HEK293T (cell line): ENCODE data around the gene PRKAG1.

ENCODE experiments used
- CTCF ChIA-PET: fragments of 350-600 bp; formaldehyde crosslinking; extraction: SDS; loops from one replicate; lab custom pipeline; 2021; ENCODE audit warnings: antibody characterized with exemption, inconsistent platforms; lab: Yijun Ruan, JAX
- POLR2A ChIA-PET: fragments of 350-600 bp; formaldehyde crosslinking; extraction: SDS; loops from one replicate; lab custom pipeline; 2020; ENCODE audit warnings: antibody characterized with exemption, inconsistent platforms; lab: Yijun Ruan, JAX
- DNase-seq: peaks from one replicate; pipeline ENCODE4 v3.0.0; 2012; ENCODE audit warnings: mixed read lengths; ENCODE audit errors: extremely low spot score
- ARNT ChIP-seq: fragments of 450-650 bp; IDR thresholded peaks from 2 replicates; pipeline ENCODE4 v1.6.1; 2017; ENCODE audit warnings: mild to moderate bottlenecking
- BHLHE40 ChIP-seq: fragments of 450-650 bp; IDR thresholded peaks from 2 replicates; pipeline ENCODE4 v1.6.1; 2016; ENCODE audit warnings: mild to moderate bottlenecking, moderate library complexity, borderline replicate concordance
- CTBP1 ChIP-seq: fragments of 450-650 bp; IDR thresholded peaks from 2 replicates; pipeline ENCODE4 v1.6.1; 2016; ENCODE audit warnings: borderline replicate concordance
- ELF4 ChIP-seq: fragments of 450-650 bp; IDR thresholded peaks from 2 replicates; pipeline ENCODE4 v1.6.1; 2017; ENCODE audit warnings: antibody characterized with exemption
- FOXA1 ChIP-seq: fragments of 450-650 bp; IDR thresholded peaks from 2 replicates; pipeline ENCODE4 v1.6.1; 2016; ENCODE audit warnings: mild to moderate bottlenecking
- FOXK2 ChIP-seq: fragments of 450-650 bp; IDR thresholded peaks from 2 replicates; pipeline ENCODE4 v1.6.1; 2016; ENCODE audit warnings: mild to moderate bottlenecking
- FOXM1 ChIP-seq: fragments of 450-650 bp; IDR thresholded peaks from 2 replicates; pipeline ENCODE4 v1.6.1; 2017; ENCODE audit warnings: mild to moderate bottlenecking, borderline replicate concordance
- HDGF ChIP-seq: fragments of 450-650 bp; IDR thresholded peaks from 2 replicates; pipeline ENCODE4 v1.6.1; 2017; ENCODE audit warnings: antibody characterized with exemption, borderline replicate concordance
- L3MBTL2 ChIP-seq: fragments of 450-650 bp; conservative IDR thresholded peaks from 2 replicates; pipeline ENCODE4 v1.6.1; 2016; ENCODE audit warnings: mild to moderate bottlenecking
- LEF1 ChIP-seq: fragments of 450-650 bp; IDR thresholded peaks from 2 replicates; pipeline ENCODE4 v1.6.1; 2017; ENCODE audit warnings: mild to moderate bottlenecking, borderline replicate concordance
- NFRKB ChIP-seq: fragments of 450-650 bp; IDR thresholded peaks from 2 replicates; pipeline ENCODE4 v1.6.1; 2016; ENCODE audit warnings: mild to moderate bottlenecking, moderate library complexity
- PKNOX1 ChIP-seq: fragments of 450-650 bp; IDR thresholded peaks from 2 replicates; pipeline ENCODE4 v1.6.1; 2016
- SP1 ChIP-seq: fragments of 450-650 bp; IDR thresholded peaks from 2 replicates; pipeline ENCODE4 v1.6.1; 2017
- SUZ12 ChIP-seq: fragments of 450-650 bp; IDR thresholded peaks from 2 replicates; pipeline ENCODE4 v1.6.1; 2016; ENCODE audit warnings: mild to moderate bottlenecking
- TARDBP ChIP-seq: fragments of 450-650 bp; IDR thresholded peaks from 2 replicates; pipeline ENCODE4 v1.6.1; 2016
- ZNF384 ChIP-seq: fragments of 450-650 bp; IDR thresholded peaks from 2 replicates; pipeline ENCODE4 v1.6.1; 2016

Gene PRKAG1

GRCh38 chr12:49017891-49018260 lies 700 bp downstream of the PRKAG1 start:
- POLR2A ChIA-PET = interaction anchor here (0.7 to 2.3 kb wide), 9 partner anchors 9 to 60 kb away, joined by 3 to 17 read pairs (median 4); partner anchors contain the start of gene ARF3
- no peak for DNase-seq
- CTCF ChIA-PET = interaction anchor here (0.6 to 1.1 kb wide), 3 partner anchors 13 to 358 kb away, joined by 3 read pairs; no protein-coding TSS in a partner anchor
- TF ChIP-seq LEF1 (no peak), SUZ12 (no peak), PKNOX1 (no peak), ELF4 (no peak), ARNT (no peak), TARDBP (no peak), HDGF (no peak), FOXA1 (no peak)

GRCh38 chr12:49015196-49015595 lies 3.4 kb downstream of the PRKAG1 start:
- POLR2A ChIA-PET = interaction anchor here (0.6 kb wide), 1 partner anchor 118 kb away, joined by 3 read pairs; no protein-coding TSS in a partner anchor
- no peak for TF ChIP-seq SP1
- TF ChIP-seq NFRKB = no peak
- TF ChIP-seq ARNT = no peak
- TF ChIP-seq CTBP1 = no peak
- TF ChIP-seq SUZ12 = no peak
- TF ChIP-seq LEF1 = no peak
- TF ChIP-seq ELF4 = no peak
- no peak for TF ChIP-seq TARDBP
- TF ChIP-seq L3MBTL2 = no peak
- TF ChIP-seq ZNF384 = no peak
- no peak for TF ChIP-seq HDGF
- no peak for TF ChIP-seq BHLHE40
- no peak for TF ChIP-seq FOXA1
- TF ChIP-seq FOXM1 = no peak
- no peak for TF ChIP-seq FOXK2
- no peak for TF ChIP-seq PKNOX1
- DNase-seq = no peak
- CTCF ChIA-PET = interaction anchor here (0.8 kb wide), 1 partner anchor 27 kb away, joined by 5 read pairs; no protein-coding TSS in a partner anchor

- TF ChIP-seq ZNF384 = no peak
- TF ChIP-seq FOXA1 = no peak
- TF ChIP-seq HDGF = no peak
- TF ChIP-seq LEF1 = no peak
- TF ChIP-seq FOXM1 = no peak
- no peak for TF ChIP-seq L3MBTL2
- no peak for TF ChIP-seq ARNT
- TF ChIP-seq BHLHE40 = no peak
- no peak for TF ChIP-seq NFRKB
- TF ChIP-seq CTBP1 = no peak
- no peak for TF ChIP-seq TARDBP
- TF ChIP-seq FOXK2 = no peak
- no peak for TF ChIP-seq SP1
- no peak for TF ChIP-seq SUZ12
- no peak for TF ChIP-seq ELF4
- TF ChIP-seq PKNOX1 = no peak
- no peak for DNase-seq
- ChIA-PET CTCF (interaction anchor here (0.6 to 1.2 kb wide), 2 partner anchors 57 to 121 kb away, joined by 4 read pairs; partner anchors contain the start of gene ARF3), POLR2A (interaction anchor here (0.5 to 1.3 kb wide), 5 partner anchors 13 to 118 kb away, joined by 3 to 5 read pairs (median 3); partner anchors contain the start of gene DDN)
Measured at GRCh38 chr12:49014547-49014946, 4.0 kb downstream of the PRKAG1 start.

- POLR2A ChIA-PET = interaction anchor here (1.3 kb wide), 1 partner anchor 14 kb away, joined by 5 read pairs; the partner anchor contains the start of gene DDN
- TF ChIP-seq TARDBP (no peak), CTBP1 (no peak), L3MBTL2 (no peak), SP1 (no peak), BHLHE40 (no peak), ZNF384 (no peak), PKNOX1 (no peak), SUZ12 (no peak), ELF4 (no peak), FOXA1 (no peak), NFRKB (no peak)
- CTCF ChIA-PET = interaction anchor here (1.2 kb wide), 1 partner anchor 25 kb away, joined by 3 read pairs; no protein-coding TSS in a partner anchor
- DNase-seq = no peak
Measured at GRCh38 chr12:49013428-49013827, 5.1 kb downstream of the PRKAG1 start.

- no peak for DNase-seq
- no peak for TF ChIP-seq FOXK2
- POLR2A ChIA-PET = no interaction called here
- CTCF ChIA-PET = interaction anchor here (0.7 kb wide), 1 partner anchor 77 kb away, joined by 8 read pairs; no protein-coding TSS in a partner anchor
Measured at GRCh38 chr12:49012739-49013138, 5.8 kb downstream of the PRKAG1 start.
